ENCODE measurements around the gene FAM227A.

GRCh38 chr22:38623351-38623750 is 32.8 kb downstream of the FAM227A start:
- TF ChIP-seq CTCF (conservative IDR thresholded peaks at IDR 0.05 in 1 of 2, IDR thresholded peaks at IDR 0.05 in 1 of 2; ENCODE audit: extremely low read depth in 1 of 2, insufficient read depth in 1 of 2, low read depth in 1 of 2, low read length in 2 of 2) = no peak
- no peak for TF ChIP-seq EZH2 (IDR thresholded peaks at IDR 0.05; ENCODE audit: borderline replicate concordance, low read length)
